Mesothelial cell of epicardium (in vitro differentiated cells): ENCODE data around the gene DUSP7. TPM values are rescaled to one million over a fixed set of nuclear protein-coding genes. Genes with fewer than 3 reads are reported as not detected.

Source experiments
- DNase-seq, 2 experiments: peaks; one replicate each; pipeline ENCODE4 v3.0.0; 2021; ENCODE audit warnings: low spot score in 2 of 2; ENCODE audit not compliant: unreplicated experiment in 2 of 2
- H3K27ac Mint-ChIP-seq: 2 replicates; pipeline ENCODE4 v1.8.0; 2021; ENCODE audit warnings: mixed read lengths
- H3K27me3 Mint-ChIP-seq: 2 replicates; pipeline ENCODE4 v1.8.0; 2021; ENCODE audit warnings: low read depth, mixed read lengths
- H3K36me3 Mint-ChIP-seq: 2 replicates; pipeline ENCODE4 v1.8.0; 2021; ENCODE audit warnings: mixed read lengths
- H3K4me1 Mint-ChIP-seq: 2 replicates; pipeline ENCODE4 v1.8.0; 2021; ENCODE audit warnings: mixed read lengths
- H3K4me3 Mint-ChIP-seq: 2 replicates; pipeline ENCODE4 v1.8.0; 2021; ENCODE audit warnings: mild to moderate bottlenecking, moderate library complexity, mixed read lengths
- H3K9me3 Mint-ChIP-seq: 2 replicates; pipeline ENCODE4 v1.8.0; 2021; ENCODE audit warnings: mixed read lengths
- total RNA-seq: library from RNA; stranded (reverse); gene quantifications from 3 replicates; pipeline ENCODE4 v1.2.1, GENCODE V29; 2021
- TF ChIP-seq, protein P1 (sequence below): fragments of 200-600 bp; sonication (generic); IDR thresholded peaks from one replicate; pipeline ENCODE4 v1.5.0; 2021; ENCODE audit warnings: antibody characterized with exemption; ENCODE audit not compliant: unreplicated experiment

DUSP7 gene
- total RNA-seq, 1 donor from 2014 or later = 32.2 TPM

DNA sequence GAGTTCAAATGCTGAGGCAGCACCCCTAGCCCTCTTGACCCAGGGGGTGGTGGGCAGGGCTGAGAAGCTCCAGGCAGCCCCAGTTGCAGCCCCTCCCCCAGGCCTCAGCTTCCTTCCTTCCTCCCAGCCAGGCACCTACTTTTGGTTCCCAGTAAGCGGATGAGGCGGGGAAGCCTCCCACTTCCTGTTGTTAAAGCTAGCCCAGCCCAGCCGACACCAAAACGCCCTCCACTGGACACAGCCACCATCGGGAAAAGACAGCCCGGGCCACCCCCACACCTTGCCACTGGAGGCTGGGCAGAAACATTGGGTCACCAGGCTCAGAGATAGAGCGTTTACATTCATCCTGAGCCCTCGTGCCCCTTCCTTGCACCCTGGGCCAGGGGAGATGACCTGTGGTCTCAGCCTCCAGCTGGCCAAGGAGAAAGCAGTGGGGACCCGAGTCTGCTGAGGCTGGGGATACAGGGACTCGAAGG lies 3.5 kb downstream of the DUSP7 start:
- peak overlapping the region; percentile 88 for H3K4me3 Mint-ChIP-seq
- TF ChIP-seq, protein P1, sequence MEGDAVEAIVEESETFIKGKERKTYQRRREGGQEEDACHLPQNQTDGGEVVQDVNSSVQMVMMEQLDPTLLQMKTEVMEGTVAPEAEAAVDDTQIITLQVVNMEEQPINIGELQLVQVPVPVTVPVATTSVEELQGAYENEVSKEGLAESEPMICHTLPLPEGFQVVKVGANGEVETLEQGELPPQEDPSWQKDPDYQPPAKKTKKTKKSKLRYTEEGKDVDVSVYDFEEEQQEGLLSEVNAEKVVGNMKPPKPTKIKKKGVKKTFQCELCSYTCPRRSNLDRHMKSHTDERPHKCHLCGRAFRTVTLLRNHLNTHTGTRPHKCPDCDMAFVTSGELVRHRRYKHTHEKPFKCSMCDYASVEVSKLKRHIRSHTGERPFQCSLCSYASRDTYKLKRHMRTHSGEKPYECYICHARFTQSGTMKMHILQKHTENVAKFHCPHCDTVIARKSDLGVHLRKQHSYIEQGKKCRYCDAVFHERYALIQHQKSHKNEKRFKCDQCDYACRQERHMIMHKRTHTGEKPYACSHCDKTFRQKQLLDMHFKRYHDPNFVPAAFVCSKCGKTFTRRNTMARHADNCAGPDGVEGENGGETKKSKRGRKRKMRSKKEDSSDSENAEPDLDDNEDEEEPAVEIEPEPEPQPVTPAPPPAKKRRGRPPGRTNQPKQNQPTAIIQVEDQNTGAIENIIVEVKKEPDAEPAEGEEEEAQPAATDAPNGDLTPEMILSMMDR = no peak
- H3K9me3 Mint-ChIP-seq = no peaks in the 10 kb centered on the region
- H3K4me1 Mint-ChIP-seq = peaks cover 32% of the 10 kb centered on the region
- H3K36me3 Mint-ChIP-seq = peaks cover 10% of the 10 kb centered on the region
- no peaks in the 10 kb centered on the region for H3K27me3 Mint-ChIP-seq
- DNase-seq = no peak
- H3K27ac Mint-ChIP-seq = peak overlapping the region; percentile 64

DNA sequence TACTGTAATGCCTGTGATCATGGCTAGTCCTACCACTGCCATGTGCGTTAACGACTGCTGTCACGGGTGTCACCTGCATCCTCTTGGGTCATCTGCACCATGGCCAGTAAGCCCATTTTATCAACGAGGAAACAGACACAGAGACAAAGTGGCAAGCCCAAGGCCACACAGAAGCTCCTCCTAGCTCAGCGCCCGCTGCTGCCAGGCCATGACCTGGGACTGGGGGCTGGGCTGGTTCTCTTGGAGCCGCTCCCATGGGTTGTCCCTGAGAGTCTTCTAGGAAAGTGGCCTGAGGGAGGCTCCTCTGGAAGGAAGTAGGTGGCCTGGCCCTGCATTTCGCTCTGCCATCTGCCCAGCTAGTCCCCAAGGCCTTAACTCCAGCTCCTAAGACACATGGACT lies 4.9 kb downstream of the DUSP7 start:
- TF ChIP-seq, protein P1 = no peak
- Mint-ChIP-seq H3K27me3 (no peaks in the 10 kb centered on the region), H3K9me3 (no peaks in the 10 kb centered on the region), H3K4me3 (no peak overlapping the region), H3K4me1 (peaks cover 29% of the 10 kb centered on the region), H3K36me3 (peaks cover 10% of the 10 kb centered on the region), H3K27ac (no peak overlapping the region)
- DNase-seq = no peak

DNA sequence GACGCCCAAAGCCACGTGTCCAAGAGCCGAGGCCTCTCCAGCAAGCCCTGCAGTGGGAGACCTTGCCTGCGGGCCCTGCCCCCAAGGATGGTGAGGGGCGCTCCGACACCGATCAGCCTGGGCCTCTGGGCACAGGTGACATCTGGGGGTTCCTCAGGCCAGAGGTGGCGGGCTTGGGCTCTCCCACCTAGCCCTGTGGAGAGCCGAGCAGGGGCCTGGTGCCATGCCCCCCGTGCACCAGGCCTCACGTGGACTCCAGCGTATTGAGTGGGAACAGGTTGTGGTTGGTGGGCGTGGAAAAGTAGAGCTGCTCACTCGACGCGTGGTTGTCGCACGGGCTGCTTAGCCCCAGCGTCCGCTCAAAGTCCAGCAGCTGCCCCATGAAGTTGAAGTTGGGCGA lies 5.8 kb downstream of the DUSP7 start:
- H3K4me1 Mint-ChIP-seq = peaks cover 31% of the 10 kb centered on the region
- H3K9me3 Mint-ChIP-seq = no peaks in the 10 kb centered on the region
- no peak for DNase-seq
- no peaks in the 10 kb centered on the region for H3K27me3 Mint-ChIP-seq
- H3K36me3 Mint-ChIP-seq = peaks cover 10% of the 10 kb centered on the region
- TF ChIP-seq, protein P1 = no peak
- H3K4me3 Mint-ChIP-seq = no peak overlapping the region
- no peak overlapping the region for H3K27ac Mint-ChIP-seq

DNA sequence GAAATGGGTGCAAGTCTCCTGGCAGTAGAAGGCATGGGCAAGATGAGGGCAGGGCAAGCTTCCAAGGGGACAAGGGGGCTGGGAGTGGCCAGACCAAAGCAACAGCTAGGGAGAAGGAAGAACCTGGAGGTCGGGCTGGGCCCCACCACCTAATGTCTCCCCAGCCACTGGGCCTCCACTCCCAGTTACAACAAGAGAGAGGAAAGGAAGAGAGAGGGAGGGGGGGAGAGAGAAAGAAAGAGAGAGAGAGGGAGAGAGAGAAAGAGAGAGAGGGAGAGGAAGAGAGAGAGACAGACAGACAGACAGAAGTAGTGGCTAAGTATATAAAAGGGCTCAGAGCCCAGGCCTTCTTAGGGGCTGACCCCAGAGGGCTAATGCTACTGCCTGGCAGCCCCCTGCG lies 6.9 kb downstream of the DUSP7 start:
- TF ChIP-seq, protein P1 = no peak
- DNase-seq = no peak
- H3K4me1 Mint-ChIP-seq = peaks cover 33% of the 10 kb centered on the region
- peaks cover 10% of the 10 kb centered on the region for H3K36me3 Mint-ChIP-seq
- H3K27ac Mint-ChIP-seq = no peak overlapping the region
- H3K27me3 Mint-ChIP-seq = no peaks in the 10 kb centered on the region
- H3K4me3 Mint-ChIP-seq = no peak overlapping the region
- no peaks in the 10 kb centered on the region for H3K9me3 Mint-ChIP-seq

DNA sequence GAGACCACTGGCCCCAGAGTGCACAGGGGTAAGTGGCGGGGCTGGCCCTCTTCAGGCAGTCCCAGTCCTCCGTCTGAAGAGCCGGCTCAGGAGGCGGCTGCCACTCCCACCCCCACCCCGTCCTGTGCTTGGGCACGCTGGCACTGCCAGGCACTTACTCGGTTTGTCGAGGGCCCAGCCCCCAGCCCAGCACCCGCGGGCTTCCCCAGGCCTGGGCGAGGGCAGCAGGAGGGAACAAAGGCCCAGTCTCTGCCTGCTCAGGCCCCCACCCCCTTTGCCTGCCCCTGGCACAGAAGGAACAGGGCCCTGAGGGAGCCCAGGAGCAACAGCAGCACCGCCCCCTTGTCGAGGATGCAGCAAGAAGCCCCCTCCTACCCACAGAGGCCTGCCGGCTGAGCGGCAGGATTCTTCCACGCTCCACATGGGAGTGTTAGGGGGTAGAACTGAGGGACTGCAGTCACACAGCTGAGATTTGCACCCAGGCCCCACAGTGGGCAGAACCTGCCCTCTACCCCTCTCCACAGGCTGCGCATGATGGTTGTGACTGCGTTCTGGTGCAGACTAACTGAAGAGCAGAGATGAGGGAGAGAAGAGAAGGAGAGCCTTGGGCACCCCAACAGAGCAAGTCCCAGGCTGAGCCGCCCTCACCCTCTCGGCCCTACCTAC lies 8.9 kb downstream of the DUSP7 start:
- Mint-ChIP-seq H3K27ac (no peak overlapping the region), H3K9me3 (no peaks in the 10 kb centered on the region), H3K36me3 (peaks cover 6% of the 10 kb centered on the region), H3K4me1 (peaks cover 14% of the 10 kb centered on the region), H3K4me3 (no peak overlapping the region), H3K27me3 (no peaks in the 10 kb centered on the region)
- DNase-seq = no peak
- TF ChIP-seq, protein P1 = no peak
